ENCODE results near the gene AMBRA1.

Gene AMBRA1

DNA sequence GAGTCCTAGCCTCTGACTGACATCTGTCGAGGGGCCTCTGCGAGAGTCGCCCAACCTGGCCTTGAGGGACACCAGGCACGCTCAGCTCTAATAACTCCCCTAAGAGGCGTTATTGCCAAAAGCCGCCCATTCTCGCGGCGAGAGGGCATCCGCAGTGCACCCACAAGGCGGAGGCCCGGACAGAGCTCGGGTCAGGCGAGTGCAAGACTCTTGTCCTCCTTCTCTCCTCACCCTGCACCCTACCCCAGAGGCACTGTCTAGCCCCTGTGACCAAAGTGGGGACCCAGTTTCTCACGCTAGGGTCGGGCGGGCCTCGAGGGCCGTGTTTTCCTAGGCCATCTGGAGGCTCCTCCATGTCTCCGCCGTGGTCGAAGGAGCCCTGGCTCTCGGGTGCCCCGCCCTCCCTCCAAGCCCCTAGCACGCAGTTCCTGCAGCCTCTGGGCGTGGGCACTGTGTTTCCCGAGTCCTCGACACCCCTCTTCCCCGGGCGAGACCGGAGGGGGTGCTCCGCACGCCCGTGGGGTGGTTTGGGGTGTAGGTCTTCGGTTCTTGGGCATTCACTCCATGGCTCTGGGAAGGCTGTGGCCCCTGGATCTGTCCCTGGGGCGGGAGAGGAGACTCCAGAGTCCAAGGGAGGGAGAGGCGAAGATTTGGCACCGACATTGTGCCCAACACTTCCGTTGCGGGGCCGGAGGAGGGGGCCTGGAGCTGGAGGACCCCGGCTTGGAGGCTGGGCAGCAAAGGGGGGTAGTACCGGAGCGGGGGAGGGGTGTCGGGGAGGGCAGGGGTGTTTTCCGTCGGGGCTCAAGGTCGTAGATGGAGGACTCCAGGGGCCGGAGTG lies 203.3 kb downstream of the AMBRA1 start:
- DNase-seq: no peak

DNA sequence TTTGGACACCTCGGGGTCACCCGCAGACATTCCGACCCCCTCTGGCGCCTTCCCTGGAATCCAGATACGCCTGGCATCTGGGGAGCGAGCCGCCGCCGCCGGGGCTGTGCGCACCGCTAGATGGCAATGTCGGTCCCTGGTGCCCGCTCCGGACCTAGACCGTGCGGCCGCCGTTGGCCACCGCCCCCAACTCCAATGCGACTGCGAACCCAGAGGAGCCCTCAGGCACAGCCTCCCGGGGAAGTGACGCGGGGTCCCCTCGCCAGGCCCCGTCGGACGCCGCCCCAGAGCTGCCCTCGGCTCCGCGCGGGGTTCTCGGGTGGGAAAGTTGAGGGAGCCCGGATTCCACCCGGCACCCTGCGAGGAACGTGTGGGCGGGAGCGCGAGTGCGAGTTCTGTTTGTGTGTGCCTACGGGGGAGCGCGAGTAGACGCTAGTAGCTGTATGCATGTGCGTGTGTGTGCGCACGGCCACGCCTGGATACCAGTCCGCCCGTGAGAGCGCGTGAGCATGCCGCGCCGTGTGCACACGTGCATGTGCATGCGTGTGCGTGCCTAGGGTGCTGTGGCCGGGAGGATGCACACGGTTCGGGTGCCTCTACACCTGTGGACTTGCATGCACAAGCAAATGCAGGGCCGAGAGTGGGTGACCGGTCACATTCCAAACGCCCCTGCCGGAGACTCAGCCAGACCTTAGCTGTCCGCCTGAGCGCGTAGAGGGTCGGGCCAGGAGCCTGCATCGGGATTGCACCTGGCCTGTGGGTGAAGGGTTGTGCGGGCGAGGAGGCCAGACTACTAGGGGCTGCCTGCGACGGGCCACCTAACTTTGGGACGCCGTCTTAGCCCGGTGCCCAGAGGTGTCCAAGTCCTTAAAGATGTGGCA lies 204.1 kb downstream of the AMBRA1 start:
- DNase-seq: peak; percentile 72

DNA sequence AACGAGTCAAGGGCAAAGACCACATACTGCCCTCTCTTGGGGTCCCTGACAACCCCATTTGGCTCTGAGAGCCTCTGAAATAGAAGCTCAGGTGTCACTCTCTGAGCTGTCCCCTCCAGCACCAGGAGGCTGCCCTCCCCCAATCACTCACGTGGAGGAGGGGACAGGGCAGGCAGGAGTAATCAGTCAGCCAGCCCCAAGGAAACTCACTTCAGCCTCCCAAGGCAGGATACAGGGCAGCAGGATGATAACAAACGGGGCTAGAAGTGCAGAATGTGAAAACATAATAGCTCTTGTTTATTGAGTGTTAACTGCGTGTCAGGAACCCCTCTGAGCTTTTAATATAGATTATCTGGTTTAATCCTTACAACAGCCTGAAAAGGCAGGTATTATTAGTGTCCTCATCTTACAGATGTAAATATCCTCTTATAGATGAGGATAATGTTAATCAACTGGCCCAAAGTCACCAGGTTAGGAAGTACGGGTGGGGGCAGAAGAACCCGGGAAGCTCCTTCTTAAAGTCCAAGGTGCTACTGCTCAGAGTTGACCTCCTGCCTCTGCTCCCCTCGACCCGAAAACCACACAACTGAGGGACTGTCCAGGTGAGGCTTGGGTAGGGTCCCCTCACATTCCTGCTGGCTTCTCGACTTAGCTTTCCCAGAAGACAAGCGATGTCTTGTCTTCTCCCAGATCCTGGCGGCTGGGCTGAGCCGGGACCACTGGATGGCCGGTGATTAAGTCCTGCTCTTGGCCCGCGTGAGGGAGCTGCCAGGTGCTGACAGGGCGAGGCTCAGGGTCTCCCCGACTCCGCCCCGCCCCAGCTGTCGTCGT lies 205.0 kb downstream of the AMBRA1 start:
- no peak for DNase-seq

DNA sequence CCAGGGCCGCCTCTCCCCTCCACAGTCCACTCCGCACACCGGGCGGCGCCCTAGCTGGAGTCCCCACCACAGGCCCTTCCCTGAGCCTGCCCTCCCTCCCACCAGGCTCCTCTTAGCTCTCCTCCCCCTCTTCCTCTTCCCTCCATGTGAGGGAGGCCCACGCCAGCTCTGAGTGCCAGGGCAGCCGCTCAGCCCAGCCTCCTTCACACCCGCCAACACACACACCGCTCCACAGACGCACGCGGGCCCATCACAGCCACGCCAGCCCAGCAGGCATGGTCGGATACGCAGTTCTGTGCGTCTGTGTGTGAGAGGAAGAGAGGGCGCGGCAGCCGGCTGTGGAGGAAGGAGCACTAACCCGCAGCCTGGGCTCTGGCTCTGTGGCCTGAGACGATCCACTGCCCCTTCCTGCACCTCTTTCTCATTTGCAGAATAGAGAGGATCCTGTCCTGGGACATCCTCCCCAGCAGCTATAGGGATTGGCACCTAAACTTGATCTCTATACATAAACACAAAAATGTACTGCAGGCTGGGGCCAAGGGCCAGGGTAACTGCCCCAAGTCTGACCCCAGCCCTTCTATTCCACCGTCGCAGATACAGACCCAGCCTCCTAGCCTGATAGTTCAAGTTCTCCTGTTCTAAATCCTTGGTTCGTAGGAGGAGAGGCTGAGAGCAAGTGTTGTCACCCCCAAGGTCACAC lies 205.8 kb downstream of the AMBRA1 start:
- no peak for DNase-seq

GRCh38 chr11:46387456-46387855 lies 206.4 kb downstream of the AMBRA1 start:
- no peak for DNase-seq

- no peak for DNase-seq
These were observed 207.1 kb downstream of the AMBRA1 start for GRCh38 chr11:46386674-46387073.

DNA sequence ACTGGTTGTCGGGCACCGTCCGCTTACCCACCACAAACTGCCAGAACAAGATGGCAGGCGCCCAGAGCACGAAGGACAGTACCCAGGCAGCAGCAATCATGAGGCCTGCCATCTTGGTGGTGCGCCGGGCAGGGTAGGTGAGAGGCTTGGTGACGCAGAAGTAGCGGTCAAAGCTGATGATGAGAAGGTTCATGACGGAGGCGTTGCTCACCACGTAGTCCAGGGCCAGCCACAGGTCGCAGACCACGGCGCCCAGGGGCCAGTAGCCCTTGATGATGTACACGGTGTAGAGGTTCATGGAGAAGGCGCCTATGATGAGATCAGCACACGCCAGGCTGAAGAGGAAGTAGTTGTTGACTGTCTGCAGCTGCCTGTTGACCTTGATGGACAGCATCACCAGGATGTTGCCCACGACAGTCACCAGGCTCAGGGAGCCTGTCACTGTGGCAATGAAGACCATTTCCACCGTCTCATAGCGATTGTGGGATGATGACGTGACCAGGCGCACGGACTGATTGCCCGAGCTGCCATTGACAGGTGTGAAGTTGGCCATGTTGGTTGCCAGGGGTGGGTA lies 207.7 kb downstream of the AMBRA1 start:
- DNase-seq: no peak

DNA sequence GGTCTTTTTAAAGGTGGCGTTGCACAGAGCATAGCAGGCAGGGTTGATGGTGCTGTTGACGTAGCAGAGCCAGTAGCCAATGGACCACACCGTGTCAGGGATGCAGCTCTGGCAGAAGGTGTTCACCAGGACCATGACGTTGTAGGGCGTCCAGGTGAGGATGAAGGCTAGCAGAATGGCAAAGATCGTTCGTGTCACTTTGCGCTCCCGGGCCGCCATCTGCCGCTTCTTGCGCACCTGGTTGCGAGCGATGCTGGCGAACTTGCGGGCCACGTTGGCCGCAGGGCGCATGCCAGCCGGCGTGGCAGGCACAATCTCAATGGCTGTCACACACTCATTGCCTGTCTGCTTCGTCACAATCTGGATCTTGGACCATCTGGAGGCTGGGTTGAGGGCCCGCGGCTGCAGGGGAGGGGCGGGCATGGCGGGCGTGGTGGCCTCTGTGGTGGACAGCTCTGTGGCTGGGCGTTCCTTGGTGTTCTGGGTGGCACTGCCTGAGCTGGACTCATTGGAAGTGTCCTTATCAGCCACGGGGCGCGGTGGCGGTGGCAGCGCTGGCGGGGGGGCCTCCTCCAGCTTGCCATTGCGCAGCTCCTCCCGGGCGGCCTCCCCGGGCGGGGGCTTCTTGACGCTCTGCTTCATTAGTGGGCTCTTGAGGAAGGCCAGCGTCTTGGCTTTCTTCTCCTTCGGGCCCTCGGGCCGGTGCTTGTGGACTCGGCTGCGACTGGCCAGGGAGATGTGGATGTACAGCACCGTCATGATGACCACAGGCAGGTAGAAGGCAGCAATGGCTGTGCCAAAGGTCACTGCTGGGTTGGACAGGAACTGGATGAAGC lies 208.4 kb downstream of the AMBRA1 start:
- no peak for DNase-seq

DNA sequence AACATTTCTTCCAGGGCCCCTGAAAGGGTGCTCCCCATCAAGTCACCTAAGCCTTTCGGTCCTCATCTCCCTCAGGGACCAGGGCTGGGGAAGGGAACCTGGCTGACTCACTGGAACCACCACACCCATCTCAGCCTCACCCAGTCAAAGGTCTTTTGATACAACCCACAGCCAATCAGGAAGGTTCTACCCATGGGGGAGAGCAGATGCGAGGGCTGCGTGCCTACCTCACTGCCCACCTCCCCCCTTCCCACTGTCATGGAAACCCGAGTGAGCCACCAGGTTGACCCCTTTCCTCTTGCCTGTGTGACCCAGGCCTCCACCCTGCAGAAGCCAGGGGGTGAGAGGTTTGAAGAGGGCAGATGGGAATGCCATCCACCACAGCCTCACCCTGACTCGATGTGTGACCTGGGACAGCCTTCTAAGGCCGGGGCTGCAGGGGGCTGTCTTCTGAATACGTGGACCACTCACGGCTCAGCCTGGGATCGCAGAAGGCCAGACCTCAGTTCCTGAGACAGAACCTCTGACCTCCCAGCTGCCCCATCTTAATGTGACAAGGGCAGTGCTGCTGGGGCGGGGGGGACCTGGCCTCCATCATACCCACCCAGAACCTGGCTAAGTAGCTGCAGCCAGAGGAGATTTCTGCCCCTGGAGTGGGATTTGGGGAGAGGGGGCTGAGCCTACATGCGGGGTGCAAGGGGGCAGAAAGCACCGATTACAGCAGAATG lies 209.7 kb downstream of the AMBRA1 start:
- no peak for DNase-seq

- DNase-seq: no peak
These were observed 210.4 kb downstream of the AMBRA1 start for GRCh38 chr11:46383404-46383758.

- DNase-seq: no peak
These were observed 211.0 kb downstream of the AMBRA1 start for GRCh38 chr11:46382646-46383403.

GRCh38 chr11:46381819-46382645 lies 211.8 kb downstream of the AMBRA1 start:
- DNase-seq: peak; percentile 54

GRCh38 chr11:46381048-46381818 lies 212.6 kb downstream of the AMBRA1 start, which contains the start of gene MDK:
Gene MDK (plus strand): TSS chr11:46381669. CDS start chr11:46382058, 389 bp downstream.
- DNase-seq: peak; percentile 54

GRCh38 chr11:46380340-46381047 lies 213.3 kb downstream of the AMBRA1 start:
- DNase-seq: peak; percentile 59

- peak; percentile 59 for DNase-seq
These were observed 214.1 kb downstream of the AMBRA1 start for GRCh38 chr11:46379482-46380293.

DNA sequence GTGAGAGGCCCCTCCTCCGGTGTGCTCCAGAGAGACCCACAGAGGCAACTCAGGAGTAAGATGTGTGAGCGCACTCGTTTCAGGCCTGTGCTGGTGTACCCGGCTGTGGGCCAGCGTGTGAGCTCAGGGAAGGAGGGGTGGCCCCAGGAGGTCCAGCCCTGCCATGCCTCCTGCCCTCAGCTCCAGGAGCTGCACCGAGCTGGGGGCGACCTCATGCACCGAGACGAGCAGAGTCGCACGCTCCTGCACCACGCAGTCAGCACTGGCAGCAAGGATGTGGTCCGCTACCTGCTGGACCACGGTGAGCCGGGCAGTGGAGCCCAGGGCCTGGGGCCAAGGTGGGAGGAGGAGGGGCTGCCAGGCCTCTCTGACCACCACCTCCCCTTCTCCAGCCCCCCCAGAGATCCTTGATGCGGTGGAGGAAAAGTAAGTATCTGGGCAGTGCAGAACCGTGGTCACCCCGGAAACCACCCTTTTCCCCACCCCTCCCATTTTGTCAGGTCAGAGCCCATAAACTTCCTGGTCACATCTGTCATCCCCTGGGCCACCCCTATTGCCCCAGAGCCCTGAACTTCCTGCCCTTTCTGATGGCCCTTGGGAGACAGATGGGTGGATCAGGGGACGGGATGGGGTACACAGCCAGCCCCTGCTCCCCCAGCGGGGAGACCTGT lies 214.9 kb downstream of the AMBRA1 start:
- DNase-seq: no peak
